Rectal smooth muscle tissue (tissue), 1 donor: ENCODE results near the gene RNH1.

Experiments
- H3K27ac ChIP-seq: one replicate; pipeline ENCODE4 v1.7.0; 2013; ENCODE audit warnings: low read depth, low read length, inconsistent platforms
- H3K27me3 ChIP-seq: one replicate; pipeline ENCODE4 v1.7.0; 2013; ENCODE audit warnings: low read length; ENCODE audit not compliant: control insufficient read depth, insufficient read depth
- H3K36me3 ChIP-seq: one replicate; pipeline ENCODE4 v1.7.0; 2013; ENCODE audit warnings: low read length; ENCODE audit not compliant: control insufficient read depth, insufficient read depth
- H3K4me1 ChIP-seq: one replicate; pipeline ENCODE4 v1.7.0; 2013; ENCODE audit warnings: low read length; ENCODE audit not compliant: control insufficient read depth, insufficient read depth
- H3K4me3 ChIP-seq: one replicate; pipeline ENCODE4 v1.7.0; 2013; ENCODE audit warnings: low read length
- H3K9ac ChIP-seq: one replicate; pipeline ENCODE4 v1.7.0; 2013; ENCODE audit warnings: low read length

The RNH1 gene

DNA sequence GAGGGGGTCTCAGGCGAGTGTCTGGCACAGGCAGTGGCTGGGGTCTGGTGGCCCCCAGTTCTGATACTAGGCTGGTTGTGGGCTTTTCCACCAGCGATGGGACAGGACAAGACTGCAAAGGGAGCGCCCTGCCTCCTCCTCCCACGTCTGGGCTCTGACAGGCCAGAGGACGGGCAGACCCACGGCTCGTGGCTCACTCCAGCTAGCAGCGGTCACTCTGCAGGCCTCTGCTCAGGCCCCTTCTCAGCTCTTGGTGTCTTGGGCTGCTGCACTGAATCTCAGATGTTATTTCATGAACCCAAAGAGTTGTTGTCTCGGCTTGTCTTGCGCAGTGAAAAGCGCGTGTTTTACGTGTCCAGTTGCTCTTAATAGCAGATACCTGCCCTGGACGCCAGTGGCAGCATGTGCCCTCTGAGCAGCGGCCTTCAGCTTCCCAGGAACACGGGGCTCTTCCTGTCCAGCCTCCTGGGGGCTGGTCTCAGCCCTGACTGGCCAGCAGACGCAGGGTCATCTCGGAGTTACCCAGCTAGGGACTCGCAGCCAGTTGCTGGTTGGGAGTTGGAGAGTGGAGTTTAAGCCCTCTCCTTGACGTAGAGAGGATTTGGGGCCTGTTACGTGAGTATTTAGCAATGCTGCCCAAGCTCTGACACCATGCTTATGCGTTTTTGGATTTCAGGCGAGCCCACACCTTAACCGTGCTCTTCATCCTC is 47.4 kb downstream of the RNH1 start:
- Histone ChIP-seq H3K36me3 (peaks cover 14% of the 10 kb centered on the region), H3K27ac (no peak overlapping the region), H3K27me3 (no peaks in the 10 kb centered on the region), H3K9ac (no peak overlapping the region), H3K4me1 (no peaks in the 10 kb centered on the region), H3K4me3 (no peak overlapping the region)

GRCh38 chr11:457111-457760 is 49.8 kb downstream of the RNH1 start:
- no peaks in the 10 kb centered on the region for H3K4me1 ChIP-seq
- H3K4me3 ChIP-seq, result no peak overlapping the region
- H3K36me3 ChIP-seq, result peaks cover 14% of the 10 kb centered on the region
- H3K9ac ChIP-seq, result no peak overlapping the region
- no peak overlapping the region for H3K27ac ChIP-seq
- no peaks in the 10 kb centered on the region for H3K27me3 ChIP-seq

GRCh38 chr11:456533-456932 is 50.5 kb downstream of the RNH1 start:
- Histone ChIP-seq H3K9ac (no peak overlapping the region), H3K36me3 (peaks cover 12% of the 10 kb centered on the region), H3K27me3 (no peaks in the 10 kb centered on the region), H3K27ac (no peak overlapping the region), H3K4me3 (no peak overlapping the region), H3K4me1 (peaks cover under 1% of the 10 kb centered on the region)

- Histone ChIP-seq H3K27me3 (no peaks in the 10 kb centered on the region), H3K9ac (no peak overlapping the region), H3K27ac (no peak overlapping the region), H3K4me3 (no peak overlapping the region), H3K36me3 (peaks cover 5% of the 10 kb centered on the region), H3K4me1 (peaks cover 5% of the 10 kb centered on the region)
Measured at GRCh38 chr11:455566-456147, 51.4 kb downstream of the RNH1 start.

- no peaks in the 10 kb centered on the region for H3K27me3 ChIP-seq
- H3K4me3 ChIP-seq, result no peak overlapping the region
- H3K27ac ChIP-seq, result no peak overlapping the region
- no peaks in the 10 kb centered on the region for H3K36me3 ChIP-seq
- H3K9ac ChIP-seq, result no peak overlapping the region
- peaks cover 5% of the 10 kb centered on the region for H3K4me1 ChIP-seq
Measured at GRCh38 chr11:454801-455565, 52.1 kb downstream of the RNH1 start.

GRCh38 chr11:454043-454442 is 53.0 kb downstream of the RNH1 start:
- H3K4me3 ChIP-seq, result no peak overlapping the region
- no peak overlapping the region for H3K9ac ChIP-seq
- no peaks in the 10 kb centered on the region for H3K36me3 ChIP-seq
- H3K27me3 ChIP-seq, result no peaks in the 10 kb centered on the region
- no peak overlapping the region for H3K27ac ChIP-seq
- peaks cover 5% of the 10 kb centered on the region for H3K4me1 ChIP-seq

GRCh38 chr11:453564-453963 is 53.5 kb downstream of the RNH1 start:
- H3K4me3 ChIP-seq, result no peak overlapping the region
- no peak overlapping the region for H3K27ac ChIP-seq
- H3K4me1 ChIP-seq, result peaks cover 9% of the 10 kb centered on the region
- no peak overlapping the region for H3K9ac ChIP-seq
- no peaks in the 10 kb centered on the region for H3K27me3 ChIP-seq
- no peaks in the 10 kb centered on the region for H3K36me3 ChIP-seq

GRCh38 chr11:452916-453527 is 54.0 kb downstream of the RNH1 start:
- H3K9ac ChIP-seq, result no peak overlapping the region
- H3K4me1 ChIP-seq, result peaks cover 12% of the 10 kb centered on the region
- no peaks in the 10 kb centered on the region for H3K27me3 ChIP-seq
- no peak overlapping the region for H3K4me3 ChIP-seq
- H3K27ac ChIP-seq, result no peak overlapping the region
- H3K36me3 ChIP-seq, result no peaks in the 10 kb centered on the region

- Histone ChIP-seq H3K27me3 (no peaks in the 10 kb centered on the region), H3K27ac (no peak overlapping the region), H3K4me3 (no peak overlapping the region), H3K36me3 (no peaks in the 10 kb centered on the region), H3K4me1 (peaks cover 12% of the 10 kb centered on the region), H3K9ac (no peak overlapping the region)
Measured at GRCh38 chr11:452203-452744, 54.8 kb downstream of the RNH1 start.

GRCh38 chr11:451738-452137 is 55.3 kb downstream of the RNH1 start:
- Histone ChIP-seq H3K27ac (no peak overlapping the region), H3K36me3 (no peaks in the 10 kb centered on the region), H3K4me1 (peaks cover 12% of the 10 kb centered on the region), H3K9ac (no peak overlapping the region), H3K27me3 (no peaks in the 10 kb centered on the region), H3K4me3 (peak overlapping the region; percentile 85)

DNA sequence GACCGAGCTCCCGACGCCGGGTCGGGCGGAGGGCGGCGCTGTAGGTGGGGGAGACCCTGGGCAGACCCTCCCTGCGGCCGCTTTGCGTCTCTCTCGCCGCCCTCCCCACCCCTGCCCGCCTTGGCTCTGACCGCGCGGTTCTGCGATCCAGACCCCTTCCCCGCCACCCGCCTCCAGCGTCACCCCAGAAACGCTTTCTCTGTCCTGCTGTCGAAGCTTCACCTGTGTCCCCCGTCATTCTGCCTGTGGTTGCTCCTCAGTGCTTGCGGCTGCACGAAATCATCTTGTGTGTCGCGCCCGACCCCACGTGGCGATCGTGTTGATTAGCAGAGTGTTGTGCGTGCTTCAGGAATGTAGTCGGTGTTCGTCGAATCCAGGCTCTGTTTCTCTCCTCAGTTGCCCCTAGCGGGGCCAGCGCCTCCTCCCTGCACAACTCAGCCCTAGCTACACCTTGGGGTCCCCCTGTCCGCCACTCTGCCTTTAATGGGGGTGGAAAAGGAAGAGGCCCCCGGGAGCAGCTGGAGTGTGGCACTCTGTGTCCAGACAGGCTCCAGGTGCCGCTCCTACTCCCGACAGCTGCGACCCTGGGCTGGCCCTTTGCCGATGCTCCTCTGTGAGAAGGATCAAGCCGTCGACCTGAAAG is 56.1 kb downstream of the RNH1 start:
- peaks cover 12% of the 10 kb centered on the region for H3K4me1 ChIP-seq
- H3K36me3 ChIP-seq, result no peaks in the 10 kb centered on the region
- H3K27me3 ChIP-seq, result no peaks in the 10 kb centered on the region
- H3K4me3 ChIP-seq, result peak overlapping the region; percentile 85
- H3K27ac ChIP-seq, result peak overlapping the region; percentile 85
- no peak overlapping the region for H3K9ac ChIP-seq
